NCI-H446 treated with DMSO at 0.1 percent for 48 hours (cell line): ENCODE results near the gene CBLN1.
"Not testable (repeated sequence)": the region's sequence is repeated elsewhere in the genome, so short reads cannot be mapped to it uniquely, and the experiment has no call there.

Source experiments
- DNase-seq: peaks from one replicate; lab custom pipeline; 2025; lab: John Stamatoyannopoulos, UW

The CBLN1 gene

DNA sequence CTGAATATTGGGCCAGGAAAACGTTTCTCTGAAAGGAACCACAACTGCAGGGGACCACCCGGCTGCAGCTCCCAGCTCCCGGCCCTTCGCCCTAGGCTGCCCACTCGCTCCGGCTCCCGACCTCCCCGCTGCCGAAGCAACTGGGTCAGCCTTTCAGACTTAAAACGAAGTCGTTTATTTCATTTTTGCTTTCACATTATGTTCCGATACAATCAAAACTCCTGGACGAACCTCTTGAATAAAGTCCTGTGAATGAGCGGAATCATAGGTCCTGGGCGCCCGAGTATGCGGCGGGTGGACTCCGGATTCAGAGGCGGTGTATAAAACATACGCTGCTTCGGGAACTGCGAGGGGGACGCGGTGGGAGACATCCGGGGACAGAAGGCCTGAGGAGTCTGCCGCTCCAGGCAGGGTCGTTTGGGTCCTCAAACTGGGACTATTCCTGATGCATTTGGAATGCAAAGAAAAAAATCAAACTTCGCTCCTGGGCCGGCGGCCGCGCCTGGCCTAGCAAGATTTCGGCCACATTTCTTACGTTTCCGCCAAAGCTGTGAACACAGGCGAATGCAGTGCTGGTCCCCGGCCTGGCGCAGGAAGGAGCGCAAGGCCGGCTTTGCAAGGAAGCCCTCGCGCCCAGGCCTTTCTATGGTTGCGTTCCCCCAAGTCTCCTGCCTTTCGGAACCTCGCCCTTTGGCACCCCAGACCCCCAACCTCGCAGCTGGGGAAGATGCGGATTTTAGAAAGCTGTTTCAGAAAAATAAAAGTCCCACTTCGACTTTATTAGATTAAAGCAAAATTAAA is 3.7 kb downstream of the CBLN1 start:
- no peak for DNase-seq

DNA sequence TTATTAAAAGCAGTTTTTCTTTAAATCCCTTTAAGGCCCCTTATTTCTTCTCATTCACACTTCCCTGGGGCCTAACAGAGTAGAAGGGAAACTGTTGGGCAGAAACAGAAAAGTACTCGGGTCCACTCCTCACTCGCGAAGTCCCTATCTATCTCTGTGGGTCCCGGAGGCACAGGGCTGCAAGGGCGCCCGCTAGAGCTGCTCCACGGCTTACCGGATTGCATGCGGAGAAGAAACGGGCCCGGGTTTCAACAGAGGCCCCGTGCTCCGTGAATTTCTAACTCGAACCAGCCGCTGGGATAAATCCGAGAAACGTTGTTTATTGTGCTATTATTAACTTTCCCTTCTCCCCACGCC is 4.3 kb downstream of the CBLN1 start:
- DNase-seq = no peak

GRCh38 chr16:49276646-49277385 is 4.8 kb downstream of the CBLN1 start:
- no peak for DNase-seq

GRCh38 chr16:49275870-49276269 is 5.8 kb downstream of the CBLN1 start:
- DNase-seq = no peak

DNA sequence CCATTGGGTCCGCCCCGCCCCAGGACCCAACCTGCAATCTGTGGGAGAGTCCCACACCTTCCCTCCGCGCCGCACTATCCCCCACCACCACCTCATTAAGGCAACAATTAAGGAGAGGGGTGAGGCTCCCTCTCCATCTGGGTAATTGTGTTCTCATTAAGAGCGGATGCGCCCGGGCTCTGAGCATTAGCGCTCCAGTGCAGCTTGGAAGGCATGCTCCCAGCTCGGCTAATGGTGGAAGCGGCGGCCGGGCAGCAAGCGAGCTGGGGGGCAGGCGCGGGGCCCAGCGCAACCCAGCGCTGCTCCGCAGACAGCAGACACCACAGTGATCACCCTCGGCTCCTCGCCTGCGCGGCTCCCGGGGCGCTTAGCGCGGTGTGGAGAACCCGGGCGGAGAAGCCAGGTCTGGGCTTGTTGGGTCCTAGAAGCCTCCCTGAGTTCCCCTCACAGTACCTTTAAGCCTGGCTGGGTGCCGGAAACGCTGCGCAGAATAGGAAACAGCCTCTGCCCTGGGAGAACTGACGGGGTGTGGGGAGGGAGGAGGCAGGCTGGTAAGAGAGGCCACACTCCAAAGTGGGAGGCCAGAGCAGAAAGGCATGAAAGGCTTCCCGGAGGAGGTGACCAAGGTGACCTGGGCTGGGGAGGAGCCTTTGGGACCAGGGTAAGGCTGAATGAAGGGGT is 6.4 kb downstream of the CBLN1 start:
- no peak for DNase-seq

DNA sequence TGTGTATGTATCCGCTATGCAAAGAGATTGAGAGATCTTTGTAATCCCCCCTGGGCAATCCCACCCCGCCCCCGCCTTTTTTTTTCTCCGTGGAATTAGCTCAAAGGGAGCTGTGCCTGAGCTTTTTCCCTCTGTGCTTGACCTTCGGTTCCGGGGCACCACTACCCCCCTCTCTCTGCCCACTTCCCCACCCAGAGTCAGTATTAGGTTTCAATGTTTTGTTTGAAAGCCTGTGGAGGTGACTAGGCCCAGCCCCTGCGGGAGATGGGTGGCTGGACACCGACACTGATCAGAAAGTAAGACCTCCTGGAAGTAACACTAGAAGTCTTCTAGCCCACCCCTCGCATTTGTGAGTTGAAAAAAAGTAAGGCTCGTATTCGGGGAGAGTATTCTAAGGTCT is 7.0 kb downstream of the CBLN1 start:
- no peak for DNase-seq

GRCh38 chr16:49273771-49274170 is 7.9 kb downstream of the CBLN1 start:
- DNase-seq = no peak

GRCh38 chr16:49271363-49271762 is 10.3 kb downstream of the CBLN1 start:
- DNase-seq = no peak

DNA sequence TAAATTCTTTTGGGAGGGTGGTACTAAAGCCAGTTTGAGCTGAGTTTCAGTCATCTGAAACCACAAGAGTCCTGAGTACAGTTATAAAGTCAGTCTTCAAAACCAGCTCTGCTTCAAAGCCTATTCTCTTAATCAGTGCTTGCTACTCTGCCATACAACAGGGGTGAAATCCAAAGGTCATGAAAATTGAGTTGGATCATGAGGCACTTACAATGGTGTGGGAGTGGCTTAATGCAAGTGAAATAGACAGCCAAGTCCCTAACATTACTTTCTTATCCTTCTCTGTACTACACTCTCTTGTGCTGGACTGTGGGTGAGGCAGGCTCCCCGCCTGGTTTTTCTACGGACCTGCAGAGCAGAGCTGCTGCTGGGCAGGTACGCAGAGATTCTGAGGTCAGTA is 12.4 kb downstream of the CBLN1 start:
- no peak for DNase-seq

- DNase-seq = no peak
Measured at GRCh38 chr16:49268667-49269066, 13.0 kb downstream of the CBLN1 start.

DNA sequence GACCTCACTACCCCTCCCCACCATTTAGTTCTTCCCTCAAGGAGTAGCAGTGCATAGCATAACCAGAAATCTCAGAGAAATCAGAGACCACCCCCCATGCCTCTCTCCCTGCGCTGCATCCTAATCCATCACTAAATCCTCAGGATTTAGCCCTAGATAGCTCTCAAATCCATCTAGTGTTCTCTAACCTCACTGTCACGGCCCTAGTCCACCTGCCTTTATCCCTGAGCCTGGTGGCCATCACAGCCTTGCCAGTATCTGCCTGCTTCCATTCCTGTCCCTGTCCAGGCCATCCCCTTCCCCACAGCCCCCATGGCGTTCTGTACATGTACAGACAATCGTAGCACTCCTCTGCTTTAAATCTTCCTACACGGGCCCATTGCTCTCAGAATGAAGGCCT is 19.1 kb downstream of the CBLN1 start:
- no peak for DNase-seq

DNA sequence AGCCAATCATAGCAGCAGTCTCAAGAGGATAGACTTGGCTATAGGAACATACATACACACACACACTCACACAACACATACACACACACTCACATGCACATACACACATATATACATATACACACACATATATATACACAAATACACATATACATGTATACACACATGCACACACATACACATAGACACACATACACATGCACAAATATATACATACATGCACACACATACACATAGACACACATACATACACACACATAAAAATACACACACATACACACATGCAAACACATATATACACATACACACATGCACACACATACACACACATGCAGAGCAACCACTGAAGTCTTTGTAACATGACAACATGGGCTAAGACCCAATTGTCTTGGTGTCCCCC is 19.7 kb downstream of the CBLN1 start:
- DNase-seq = no peak

GRCh38 chr16:49260956-49261530 is 20.6 kb downstream of the CBLN1 start:
- no peak for DNase-seq

- DNase-seq = no peak
Measured at GRCh38 chr16:49260253-49260652, 21.4 kb downstream of the CBLN1 start.

- no peak for DNase-seq
Measured at GRCh38 chr16:49259330-49259729, 22.3 kb downstream of the CBLN1 start.

- DNase-seq = no peak
Measured at GRCh38 chr16:49250689-49251088, 30.9 kb downstream of the CBLN1 start.

DNA sequence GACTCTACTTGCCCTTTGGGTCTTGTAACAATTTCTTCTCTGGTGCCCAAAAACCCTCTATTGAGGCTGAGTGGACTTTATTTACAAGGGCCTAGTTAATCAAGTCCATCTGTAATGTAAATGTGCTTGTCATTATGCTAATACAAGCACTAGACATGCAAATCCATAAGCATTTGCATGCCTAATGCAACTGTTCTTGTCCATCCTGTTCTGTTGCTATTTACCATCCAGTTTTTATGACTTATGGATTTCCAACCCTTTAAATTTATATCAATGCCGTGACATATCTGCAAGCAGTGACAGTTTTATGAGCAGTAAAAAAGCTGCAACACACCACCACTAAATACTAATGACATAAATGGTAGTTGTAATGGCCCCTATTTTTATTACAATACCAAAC is 33.4 kb downstream of the CBLN1 start:
- DNase-seq = no peak

DNA sequence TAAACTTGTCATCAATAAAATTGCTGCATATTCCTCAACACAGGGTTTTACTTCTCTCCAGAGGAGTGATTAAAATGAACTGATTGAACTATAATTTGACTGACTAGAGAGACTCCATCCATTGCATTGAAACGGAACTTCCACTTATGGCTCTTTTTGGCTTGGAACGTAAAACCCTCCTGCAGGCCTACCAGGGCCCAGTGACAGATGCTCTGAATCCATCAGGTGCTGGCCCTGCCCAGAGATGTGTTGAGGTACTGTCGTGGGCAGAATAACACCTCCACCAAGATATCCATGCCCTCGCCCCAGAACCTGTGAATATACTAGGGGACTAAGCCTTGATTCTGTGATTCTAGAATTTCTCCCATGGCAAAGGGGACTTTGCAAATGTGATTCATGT is 45.4 kb downstream of the CBLN1 start:
- DNase-seq = no peak

DNA sequence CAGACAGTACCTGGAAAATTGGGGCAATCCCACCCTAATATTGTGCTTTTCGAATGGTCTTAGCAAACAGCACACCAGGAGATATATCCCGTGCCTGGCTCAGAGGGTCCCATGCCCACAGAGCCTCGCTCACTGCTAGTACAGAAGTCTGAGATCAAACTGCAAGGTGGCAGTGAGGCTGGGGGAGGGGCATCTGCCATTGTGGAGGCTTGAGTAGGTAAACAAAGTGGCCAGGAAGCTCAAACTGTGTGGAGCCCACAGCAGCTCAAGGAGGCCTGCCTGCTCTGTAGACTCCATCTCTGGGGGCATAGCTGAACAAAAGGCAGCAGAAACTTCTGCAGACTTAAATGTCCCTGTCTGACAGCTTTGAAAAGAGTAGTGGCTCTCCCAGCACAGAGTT is 53.3 kb downstream of the CBLN1 start:
- not testable (repeated sequence) for DNase-seq
